HG03159 (cell line): Measurements from ENCODE around the gene XRCC4.

Experiments
- ATAC-seq: cut with Tn5 transposase; IDR thresholded peaks from one replicate; pipeline ENCODE4 v1.9.1; 2021; ENCODE audit warnings: mild to moderate bottlenecking, moderate library complexity; ENCODE audit not compliant: unreplicated experiment

XRCC4 gene

DNA sequence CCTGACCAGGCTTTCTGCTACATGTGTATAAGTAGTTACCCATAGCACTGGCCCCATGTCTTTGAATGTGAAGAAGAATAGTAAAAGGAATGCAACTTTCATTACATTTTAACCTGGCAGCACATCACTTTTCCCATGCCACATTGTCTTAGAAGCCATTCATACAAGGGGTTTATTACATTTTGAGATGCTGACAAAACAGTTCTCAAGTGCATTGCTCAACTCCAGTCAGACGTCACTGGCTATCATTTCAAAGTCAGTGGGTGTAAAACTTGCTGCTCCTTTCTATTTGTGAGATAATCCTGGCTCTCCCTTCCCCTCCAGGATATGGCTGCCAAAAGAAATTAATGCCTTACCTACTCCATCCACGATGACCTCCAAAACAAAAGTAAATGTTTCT, 297.2 kb downstream of the XRCC4 start:
- ATAC-seq: no peak

DNA sequence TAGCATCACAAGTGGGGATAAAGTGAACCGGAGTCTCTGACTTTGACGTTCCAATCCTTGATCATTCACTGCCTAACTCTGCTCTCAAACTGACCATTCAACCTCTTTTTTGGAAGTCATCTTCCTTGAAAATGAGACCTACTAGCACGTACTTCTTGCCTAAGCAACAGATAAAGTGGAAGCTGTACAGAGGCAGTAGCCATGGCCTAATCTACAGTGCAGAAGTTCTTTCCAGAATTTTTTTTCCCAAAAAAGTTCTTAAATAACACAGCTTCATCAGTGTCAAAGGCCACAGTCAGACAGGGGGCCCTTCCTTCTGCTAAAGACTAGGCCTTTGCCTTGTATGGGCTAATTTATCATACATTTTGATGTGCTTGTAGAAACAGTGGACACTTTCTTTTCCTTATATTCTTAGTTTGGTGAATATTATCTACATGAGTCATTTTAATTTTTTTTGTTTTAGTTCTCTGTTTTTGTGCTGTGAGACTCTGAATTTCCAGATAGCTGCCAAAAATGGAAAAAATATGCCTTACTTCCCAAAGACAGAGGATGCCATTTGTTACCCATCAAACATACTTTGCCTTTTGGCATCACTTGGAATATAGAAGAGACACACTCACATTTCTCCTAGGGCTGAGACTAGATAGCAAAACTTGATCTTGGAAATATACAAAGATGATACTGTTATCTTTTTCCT, 297.9 kb downstream of the XRCC4 start:
- ATAC-seq: no peak

DNA sequence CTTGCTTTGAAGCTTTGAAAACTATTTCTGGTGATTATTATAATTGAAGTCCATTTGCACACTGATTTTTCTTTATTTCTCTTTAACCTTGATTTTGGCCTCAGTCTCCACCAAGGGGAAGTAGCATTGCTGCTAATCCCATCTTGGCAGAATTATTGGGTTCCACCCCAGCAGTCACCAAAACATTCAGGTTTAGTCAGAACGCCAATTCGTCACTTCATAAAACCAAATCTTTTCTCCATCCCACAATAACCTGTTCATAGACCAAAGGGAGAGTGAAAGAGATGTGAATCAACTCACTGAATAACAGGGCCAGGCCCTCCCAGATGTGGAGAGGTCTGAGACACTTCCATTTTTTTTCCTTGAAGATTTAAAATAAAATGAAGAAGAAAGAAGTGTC, 299.1 kb downstream of the XRCC4 start:
- ATAC-seq: no peak

DNA sequence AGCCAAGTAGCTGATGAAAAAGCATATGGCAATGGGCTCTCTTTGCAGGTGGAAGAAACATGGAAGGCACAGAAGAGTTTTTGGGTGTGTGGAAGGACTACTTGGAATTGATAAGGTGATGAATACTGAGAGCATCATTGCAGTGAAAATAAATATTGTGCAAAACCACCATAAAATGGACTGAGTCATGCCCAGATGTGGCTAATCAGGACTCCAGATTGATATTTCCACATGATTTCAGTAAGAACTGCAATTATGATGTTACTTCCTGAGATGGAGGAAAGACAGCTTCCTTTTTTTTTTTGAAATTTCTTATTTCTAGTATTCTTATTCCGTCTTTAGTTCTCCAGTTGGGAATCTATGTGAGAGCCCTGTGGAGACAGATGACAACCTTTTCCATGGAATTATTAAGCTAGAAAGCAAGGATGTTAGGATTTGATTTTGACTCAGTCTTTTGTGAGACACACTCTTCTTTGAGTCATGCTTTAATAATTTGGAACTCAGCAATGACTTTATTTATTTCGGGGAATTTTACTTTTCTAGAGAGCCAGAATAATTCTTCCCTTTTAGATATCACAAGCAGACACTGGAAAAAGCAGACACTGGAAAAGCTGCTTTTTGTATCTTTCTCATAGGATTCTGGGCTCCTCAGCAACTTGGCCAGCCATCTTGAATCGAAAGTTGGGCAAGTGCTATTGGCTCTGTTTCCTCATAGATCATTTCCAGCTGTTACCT, 300.0 kb downstream of the XRCC4 start:
- ATAC-seq: no peak

DNA sequence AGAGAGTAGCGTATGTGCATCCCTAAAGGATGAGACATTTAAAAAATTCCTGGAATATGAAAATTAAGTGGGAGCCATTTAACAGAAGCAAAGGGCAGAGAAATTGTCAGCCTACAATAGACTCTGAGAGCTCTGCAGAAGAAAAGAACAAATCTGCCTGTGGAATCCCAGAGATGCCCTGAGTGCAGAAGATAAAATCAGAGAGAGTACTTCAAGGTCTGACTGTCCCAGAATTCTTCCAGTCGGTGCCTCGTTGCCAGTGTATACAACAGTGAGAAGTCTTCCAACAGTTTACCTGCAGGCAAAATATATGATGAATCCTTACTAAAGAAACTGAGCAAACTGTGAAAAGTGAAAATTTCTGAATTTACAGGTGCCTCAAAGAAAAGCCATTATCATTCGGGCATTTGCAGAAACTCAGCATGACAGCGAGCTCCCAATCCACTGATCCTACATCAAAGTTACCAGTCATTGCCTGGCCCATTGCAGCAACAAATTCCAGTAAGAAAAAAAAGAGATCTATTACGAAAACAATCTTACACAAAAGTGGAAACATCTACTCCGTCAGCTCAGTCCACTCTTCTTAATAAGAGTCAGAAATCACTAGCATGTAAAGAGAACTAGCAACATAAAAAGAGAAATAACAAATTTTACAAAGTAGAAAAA, 301.4 kb downstream of the XRCC4 start:
- no peak for ATAC-seq

DNA sequence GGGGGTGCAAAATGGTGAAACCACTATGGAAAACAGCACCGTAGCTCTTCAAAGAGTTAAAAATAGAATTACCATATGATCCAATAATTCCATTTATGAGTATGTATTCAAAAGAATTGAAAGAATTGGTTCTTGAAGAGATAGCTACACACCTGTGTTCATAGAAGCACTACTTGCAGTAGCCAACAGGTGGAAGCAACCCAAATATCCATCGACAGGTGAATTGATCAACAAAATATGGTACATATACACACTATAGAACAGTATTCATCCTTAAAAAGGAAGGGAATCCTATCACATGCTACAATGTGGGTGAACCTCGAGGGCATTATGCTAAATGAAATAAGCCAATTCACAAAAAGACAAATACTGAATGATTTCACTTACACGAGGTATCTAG, 308.5 kb downstream of the XRCC4 start:
- ATAC-seq: no peak

DNA sequence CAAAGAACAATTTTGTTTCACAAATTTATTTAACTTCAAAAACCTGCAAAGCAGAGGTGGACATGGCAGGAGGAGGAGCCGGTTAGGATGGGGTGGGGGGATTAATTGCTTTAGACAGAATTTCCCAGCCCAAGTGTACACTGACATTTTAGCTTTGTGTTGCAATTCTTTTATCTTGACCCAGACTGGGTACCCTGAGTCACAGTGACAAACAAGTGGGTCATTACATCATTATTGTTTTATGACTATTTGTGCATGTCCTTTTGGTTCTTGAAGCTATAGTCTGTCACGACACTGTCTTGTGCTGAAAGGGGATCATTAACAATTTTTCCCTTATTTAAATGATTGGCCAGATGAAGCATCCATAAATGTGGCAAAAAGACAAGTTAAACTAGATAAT, 309.7 kb downstream of the XRCC4 start:
- no peak for ATAC-seq

DNA sequence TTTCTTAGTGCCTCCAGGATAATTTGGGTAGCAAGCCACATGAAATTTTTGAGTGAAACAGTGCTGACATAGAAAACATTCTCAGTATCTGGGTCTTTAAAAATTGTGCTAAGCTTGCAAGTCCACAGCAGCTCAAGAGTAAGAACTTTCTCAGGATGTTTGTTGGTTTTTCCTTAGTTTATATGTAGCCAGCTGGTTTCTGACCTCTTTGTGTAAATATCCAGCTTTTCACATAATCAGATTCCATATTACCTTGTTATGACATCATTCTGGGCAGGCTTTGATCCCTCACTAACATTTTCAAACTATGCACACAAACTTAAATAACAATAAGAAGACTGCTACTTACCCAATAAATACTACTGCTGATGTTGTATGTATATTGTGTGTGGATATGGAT, 311.3 kb downstream of the XRCC4 start:
- ATAC-seq: no peak

DNA sequence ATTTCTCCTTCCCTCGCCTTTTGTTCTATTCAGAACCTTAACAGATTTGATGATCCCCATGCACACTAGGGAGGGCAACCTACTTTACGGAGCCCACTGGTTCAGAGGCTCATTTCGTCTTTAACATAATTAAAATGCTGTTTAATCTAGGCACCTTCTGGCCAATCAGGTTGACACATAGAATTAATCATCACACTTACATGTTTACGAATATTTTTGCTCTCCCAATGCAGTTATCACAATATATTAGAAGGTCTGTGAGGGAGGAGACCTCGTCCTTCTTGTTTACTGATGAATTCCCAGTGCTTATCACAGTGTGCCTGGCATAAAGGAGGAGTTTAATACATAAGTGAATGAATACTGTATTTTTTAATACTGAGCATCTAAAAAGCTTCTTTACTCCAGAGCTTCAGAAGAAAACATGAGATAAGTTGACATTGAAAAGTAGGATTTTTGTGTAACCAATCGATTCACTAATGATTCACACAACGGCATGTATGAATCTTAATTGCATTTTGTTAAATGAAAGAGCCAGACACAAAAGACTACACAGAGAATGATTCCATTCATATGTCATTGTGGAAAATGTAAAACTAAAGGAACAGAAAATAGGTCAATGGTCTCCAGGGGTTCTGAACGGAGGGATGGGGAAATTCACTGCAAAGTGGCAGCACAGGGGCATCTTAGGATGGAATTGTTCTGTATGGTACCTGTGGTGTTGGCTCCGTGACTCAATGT, 315.6 kb downstream of the XRCC4 start:
- ATAC-seq: no peak

DNA sequence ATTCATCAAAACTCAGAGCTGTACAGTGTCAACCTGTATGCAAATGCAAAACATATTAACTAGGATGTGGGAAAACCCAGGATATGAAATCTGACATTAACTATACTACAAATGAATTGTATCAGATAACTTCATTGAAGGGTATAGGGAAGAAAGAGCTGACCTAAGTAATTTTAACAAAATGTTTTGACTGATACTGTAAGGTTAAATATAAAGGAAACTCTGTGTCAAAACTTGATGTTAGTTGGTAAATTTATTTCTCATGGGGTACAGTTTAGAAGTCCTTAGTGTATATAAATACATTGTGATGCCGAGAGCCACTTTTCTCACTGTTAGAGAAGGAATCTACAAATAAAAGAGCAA, 316.1 kb downstream of the XRCC4 start:
- no peak for ATAC-seq

DNA sequence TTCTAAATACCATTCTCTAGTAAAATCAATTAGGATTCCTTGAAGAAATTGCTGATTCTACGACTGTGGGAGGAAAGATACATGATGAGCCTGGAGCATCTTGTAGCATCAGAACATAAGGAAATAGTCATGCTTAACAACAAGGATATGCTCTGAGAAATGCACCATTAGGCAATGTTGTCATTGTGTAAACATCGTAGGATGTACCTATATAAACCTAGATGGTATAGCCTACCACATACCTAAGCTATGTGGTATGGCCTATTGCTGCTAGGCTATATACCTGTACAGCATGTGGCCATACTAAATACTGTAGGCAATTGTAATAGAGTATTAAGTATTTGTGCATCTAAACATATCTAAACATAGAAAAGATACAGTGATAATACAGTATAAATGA, 316.8 kb downstream of the XRCC4 start:
- no peak for ATAC-seq

DNA sequence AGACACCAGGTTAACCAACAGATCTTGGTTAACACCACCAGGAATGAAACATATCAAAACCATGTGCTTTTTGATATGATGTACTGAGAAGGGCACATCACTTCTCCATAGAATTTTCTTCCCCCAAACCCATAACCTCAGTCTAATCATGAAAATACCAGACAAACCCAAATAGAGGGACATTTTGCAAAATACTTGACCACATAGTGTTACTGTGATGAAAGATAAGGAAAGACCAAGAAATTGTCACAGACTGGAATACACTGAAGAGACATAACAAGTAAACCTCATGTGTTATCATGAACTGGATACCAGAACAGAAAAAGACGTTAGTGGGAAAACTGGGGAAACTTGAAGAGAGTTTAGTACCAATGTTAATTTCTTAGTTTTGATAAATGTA, 319.3 kb downstream of the XRCC4 start:
- ATAC-seq: no peak

DNA sequence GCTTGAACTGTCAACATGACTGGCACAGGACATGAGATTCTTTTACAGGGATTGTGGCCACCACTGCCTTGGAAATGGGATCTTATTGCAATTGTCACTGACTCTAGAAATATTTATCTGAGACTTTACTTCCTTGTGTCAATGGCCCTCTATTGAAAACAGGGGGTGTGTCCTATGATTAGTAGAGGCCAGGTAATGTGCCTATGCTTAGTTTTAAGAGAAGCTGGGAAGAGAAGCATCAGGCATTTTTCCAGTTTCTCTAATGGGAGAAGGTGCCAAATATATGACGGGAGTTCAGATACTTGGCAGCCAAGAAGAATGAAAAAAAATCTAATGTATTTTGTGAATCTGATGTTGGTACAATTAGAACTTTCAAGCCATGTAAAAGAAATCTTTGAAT, 320.3 kb downstream of the XRCC4 start:
- no peak for ATAC-seq

DNA sequence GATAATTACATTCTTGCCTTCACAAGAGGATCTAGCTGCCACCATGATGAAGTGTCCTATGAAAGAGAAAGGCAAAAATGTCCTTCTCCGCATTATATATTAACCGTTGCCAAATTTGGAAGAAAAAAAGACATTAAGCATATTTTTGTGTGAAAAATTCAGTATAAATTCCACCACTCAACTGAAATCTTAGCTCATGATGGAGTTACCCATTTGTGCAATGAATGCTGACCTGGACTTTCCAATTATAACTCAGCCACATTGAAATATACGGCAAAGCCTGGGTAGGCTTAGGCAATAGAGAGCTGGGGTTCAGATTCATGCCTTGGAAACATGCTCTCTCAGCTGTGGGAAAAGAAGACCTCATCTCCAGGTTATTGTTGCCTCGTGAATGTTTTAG, 322.9 kb downstream of the XRCC4 start:
- ATAC-seq: no peak

DNA sequence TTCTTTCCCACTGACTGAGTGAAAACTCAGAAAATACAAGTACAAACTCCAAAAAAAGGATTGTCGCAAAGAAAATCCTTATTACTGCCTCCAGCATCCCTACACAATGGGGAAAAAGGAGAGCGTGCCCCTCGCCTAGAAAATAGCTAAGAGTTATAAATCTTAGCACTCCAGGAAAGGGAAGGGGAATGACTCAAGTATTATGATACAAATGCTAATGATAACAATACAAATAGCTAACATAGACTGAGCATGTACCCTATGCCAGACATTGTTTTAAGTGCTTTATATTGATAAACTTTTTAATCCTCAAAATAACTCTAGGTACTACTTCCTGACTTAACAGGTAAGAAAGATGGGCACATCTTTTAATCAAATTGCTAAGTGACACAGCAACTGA, 323.4 kb downstream of the XRCC4 start:
- ATAC-seq: no peak

DNA sequence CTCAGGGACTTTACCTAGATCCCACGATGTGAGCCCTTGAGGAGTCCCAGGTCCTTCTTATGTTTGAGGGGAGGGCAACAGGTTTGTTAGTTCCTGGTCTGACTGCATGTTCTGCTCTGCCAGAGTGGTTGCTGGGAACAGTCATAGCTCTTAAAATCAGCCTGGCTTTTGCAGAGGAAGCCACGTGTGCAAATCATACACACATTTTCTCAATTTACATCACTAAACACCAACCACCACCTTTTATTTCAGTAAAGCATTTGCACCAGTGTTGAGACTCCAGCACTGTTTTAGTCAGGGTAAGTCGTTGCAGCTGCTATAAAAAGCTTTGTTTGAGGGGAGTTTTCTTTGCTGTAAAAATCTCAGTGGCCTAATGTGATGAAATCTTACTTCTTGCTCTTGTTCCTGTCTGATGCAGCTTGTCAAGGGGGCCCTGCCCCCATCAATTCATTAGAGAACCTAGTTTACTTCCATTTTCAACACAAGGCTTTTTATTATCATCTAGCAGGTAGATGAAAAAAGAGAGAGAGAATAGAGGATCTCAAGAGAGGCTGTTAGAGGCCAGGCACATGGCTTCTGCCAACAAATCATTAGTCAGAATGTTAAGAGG, 323.9 kb downstream of the XRCC4 start:
- ATAC-seq: peak; percentile 59

DNA sequence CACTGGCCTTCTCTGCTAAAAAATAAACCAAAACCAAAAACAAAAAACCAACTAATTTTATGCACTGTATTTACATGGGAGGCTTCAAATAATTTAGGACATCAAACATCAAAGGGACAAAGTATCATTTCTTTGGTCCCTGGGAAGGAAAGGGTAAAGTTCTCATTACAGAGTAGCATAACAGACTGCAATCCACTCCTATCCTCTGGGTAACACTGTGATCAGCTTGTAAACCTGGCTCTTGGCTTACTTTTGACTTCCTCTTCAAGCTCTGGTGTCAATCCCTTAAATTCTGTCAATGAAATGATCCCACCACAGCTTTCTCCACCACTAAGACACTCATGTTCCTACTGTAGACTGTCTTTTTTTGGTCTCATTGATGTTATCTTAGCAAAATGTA, 324.4 kb downstream of the XRCC4 start:
- ATAC-seq: no peak
